Activated CD8-positive, alpha-beta T cell treated with anti-CD3 and anti-CD28 coated beads, Interleukin-2, amount 10 ng/mL, durations not matched to agents 7 days and 5 days (primary cell): Measurements from ENCODE around the gene KCNAB1. TPM values are rescaled to one million over a fixed set of nuclear protein-coding genes. Genes with fewer than 3 reads are reported as not detected.
"Not testable (repeated sequence)": the region's sequence is repeated elsewhere in the genome, so short reads cannot be mapped to it uniquely, and the experiment has no call there.

ENCODE experiments used
- ATAC-seq: fragments of 150-1000 bp; cut with Tn5 transposase; one replicate; pipeline ENCODE4 v1.10.0; 2021; ENCODE audit warnings: moderate library complexity
- CTCF ChIA-PET: fragments of 350-600 bp; sonication (Branson Sonifier 250); formaldehyde crosslinking; loops from one replicate; lab custom pipeline; 2021; ENCODE audit warnings: antibody characterized with exemption; lab: Charles Lee
- POLR2A ChIA-PET: fragments of 350-600 bp; sonication (Branson Sonifier 250); formaldehyde crosslinking; loops from one replicate; lab custom pipeline; 2021; ENCODE audit warnings: antibody characterized with exemption; lab: Charles Lee
- DNase-seq: peaks from one replicate; pipeline ENCODE4 v3.0.0-alpha.2; 2020
- H3K27ac Mint-ChIP-seq: one replicate; pipeline ENCODE4 v1.8.0; 2021; ENCODE audit warnings: mild to moderate bottlenecking, mixed read lengths
- H3K27me3 Mint-ChIP-seq: one replicate; pipeline ENCODE4 v1.8.0; 2021; ENCODE audit warnings: low read depth, mixed read lengths
- H3K36me3 Mint-ChIP-seq: one replicate; pipeline ENCODE4 v1.8.0; 2021; ENCODE audit warnings: low read depth, mixed read lengths
- H3K4me1 Mint-ChIP-seq: one replicate; pipeline ENCODE4 v1.8.0; 2021; ENCODE audit warnings: low read depth, mixed read lengths
- H3K4me3 Mint-ChIP-seq: one replicate; pipeline ENCODE4 v1.8.0; 2021; ENCODE audit warnings: mild to moderate bottlenecking, mixed read lengths
- H3K9me3 Mint-ChIP-seq: one replicate; pipeline ENCODE4 v1.8.0; 2022; ENCODE audit warnings: mixed read lengths; ENCODE audit not compliant: insufficient read depth
- total RNA-seq, 2 experiments: library from RNA; stranded (reverse); gene quantifications; one replicate each; pipeline ENCODE4 v1.2.3, GENCODE V29; 2021

The KCNAB1 gene
- total RNA-seq, 2 experiments from 2014 or later, result 0.08 TPM; not detected in 1

DNA sequence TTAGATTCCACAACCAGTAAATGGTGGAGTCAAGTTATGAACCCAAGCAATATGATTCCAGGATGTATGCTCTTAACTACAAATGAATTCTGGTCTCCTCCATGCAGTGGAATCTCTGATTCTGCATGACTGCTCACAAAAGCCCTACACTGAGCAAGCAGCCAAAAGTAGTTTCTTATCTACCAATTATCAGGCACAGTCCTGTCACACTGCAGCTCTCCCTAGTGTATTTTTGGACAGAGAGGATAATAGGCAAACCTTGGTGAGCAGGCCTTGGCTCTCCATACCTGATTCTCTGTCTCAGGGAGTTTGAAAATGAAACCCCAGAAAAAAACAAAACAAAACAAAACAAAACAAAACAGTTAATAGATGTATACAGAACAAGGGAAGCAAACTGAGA lies 438.0 kb downstream of the KCNAB1 start:
- no peak overlapping the region for H3K27ac Mint-ChIP-seq
- H3K27me3 Mint-ChIP-seq, result peaks cover 7% of the 10 kb centered on the region
- H3K9me3 Mint-ChIP-seq, result no peaks in the 10 kb centered on the region
- no peak for ATAC-seq
- ChIA-PET CTCF (interaction anchor here (1.5 kb wide), 1 partner anchor 115 kb away, joined by 4 read pairs; no protein-coding TSS in a partner anchor), POLR2A (no interaction called here)
- no peak for DNase-seq
- H3K4me1 Mint-ChIP-seq, result peaks cover 26% of the 10 kb centered on the region
- H3K36me3 Mint-ChIP-seq, result peaks cover 9% of the 10 kb centered on the region
- H3K4me3 Mint-ChIP-seq, result no peak overlapping the region

DNA sequence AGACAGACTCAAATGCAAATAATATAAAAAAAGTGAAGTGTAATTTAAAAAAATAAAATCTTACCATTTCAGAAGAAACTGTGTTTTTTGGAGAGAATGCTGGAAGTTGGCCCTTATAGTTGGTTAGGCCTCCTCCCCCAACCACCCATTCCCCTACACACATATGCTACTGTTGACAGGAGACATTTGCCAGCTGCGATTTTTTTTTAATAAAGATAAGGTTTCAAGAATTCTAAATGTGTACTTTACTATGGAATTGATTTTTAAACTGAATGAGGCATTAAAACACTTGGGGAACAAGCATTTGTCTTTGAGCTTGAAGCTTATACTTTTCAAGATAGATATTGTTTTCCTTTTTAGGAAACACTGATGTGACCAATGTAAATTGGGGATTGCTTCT lies 438.9 kb downstream of the KCNAB1 start:
- Mint-ChIP-seq H3K4me3 (no peak overlapping the region), H3K27ac (no peak overlapping the region), H3K27me3 (peaks cover 13% of the 10 kb centered on the region), H3K4me1 (peaks cover 17% of the 10 kb centered on the region), H3K36me3 (no peaks in the 10 kb centered on the region), H3K9me3 (no peaks in the 10 kb centered on the region)
- ATAC-seq, result no peak
- DNase-seq, result no peak
- ChIA-PET POLR2A (no interaction called here), CTCF (no interaction called here)

DNA sequence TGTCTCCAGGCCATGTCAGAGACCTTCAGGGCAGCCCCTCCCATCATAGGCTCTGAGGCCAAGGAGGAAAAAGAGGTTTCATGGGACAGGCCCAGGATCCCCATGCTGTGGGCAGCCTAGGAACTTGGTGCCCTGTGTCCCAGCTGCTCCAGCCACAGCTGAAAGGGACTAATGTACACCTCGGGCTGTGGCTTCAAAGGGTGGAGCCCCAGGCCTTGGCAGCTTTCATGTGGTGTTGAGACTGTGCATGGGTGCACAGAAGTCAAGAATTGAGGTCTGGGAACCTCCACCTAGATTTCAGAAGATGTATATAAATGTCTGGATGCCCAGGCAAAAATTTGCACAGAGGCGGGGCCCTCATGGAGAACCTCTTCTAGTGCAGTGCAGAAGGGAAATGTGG lies 441.2 kb downstream of the KCNAB1 start:
- H3K9me3 Mint-ChIP-seq, result no peaks in the 10 kb centered on the region
- ChIA-PET POLR2A (no interaction called here), CTCF (no interaction called here)
- peaks cover 8% of the 10 kb centered on the region for H3K4me1 Mint-ChIP-seq
- H3K27me3 Mint-ChIP-seq, result peaks cover 18% of the 10 kb centered on the region
- H3K4me3 Mint-ChIP-seq, result no peak overlapping the region
- H3K36me3 Mint-ChIP-seq, result no peaks in the 10 kb centered on the region
- H3K27ac Mint-ChIP-seq, result no peak overlapping the region
- ATAC-seq, result peak; percentile 42
- no peak for DNase-seq

DNA sequence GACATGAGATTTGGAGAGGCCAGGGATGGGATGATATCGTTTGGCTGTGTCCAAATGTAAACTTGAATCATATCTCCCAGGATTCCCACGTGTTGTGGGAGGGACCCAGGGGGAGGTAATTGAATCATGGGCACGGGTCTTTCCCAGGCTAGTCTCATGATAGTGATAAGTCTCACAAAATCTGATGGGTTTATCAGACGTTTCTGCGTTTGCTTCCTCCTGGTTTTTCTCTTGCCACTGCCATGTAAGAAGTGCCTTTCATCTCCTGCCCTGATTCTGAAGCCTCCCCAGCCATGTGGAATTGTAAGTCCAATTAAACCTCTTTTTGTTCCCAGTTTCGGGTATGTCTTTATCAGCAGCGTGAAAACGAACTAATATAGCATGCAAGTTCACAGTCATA lies 442.1 kb downstream of the KCNAB1 start:
- H3K4me1 Mint-ChIP-seq, H3K36me3 Mint-ChIP-seq, ATAC-seq, POLR2A ChIA-PET, H3K27ac Mint-ChIP-seq, DNase-seq, H3K4me3 Mint-ChIP-seq, H3K9me3 Mint-ChIP-seq: not testable (repeated sequence)
- CTCF ChIA-PET, result interaction anchor here (1.1 to 1.9 kb wide), 2 partner anchors 52 to 111 kb away, joined by 3 to 4 read pairs; no protein-coding TSS in a partner anchor
- peaks cover 18% of the 10 kb centered on the region for H3K27me3 Mint-ChIP-seq

DNA sequence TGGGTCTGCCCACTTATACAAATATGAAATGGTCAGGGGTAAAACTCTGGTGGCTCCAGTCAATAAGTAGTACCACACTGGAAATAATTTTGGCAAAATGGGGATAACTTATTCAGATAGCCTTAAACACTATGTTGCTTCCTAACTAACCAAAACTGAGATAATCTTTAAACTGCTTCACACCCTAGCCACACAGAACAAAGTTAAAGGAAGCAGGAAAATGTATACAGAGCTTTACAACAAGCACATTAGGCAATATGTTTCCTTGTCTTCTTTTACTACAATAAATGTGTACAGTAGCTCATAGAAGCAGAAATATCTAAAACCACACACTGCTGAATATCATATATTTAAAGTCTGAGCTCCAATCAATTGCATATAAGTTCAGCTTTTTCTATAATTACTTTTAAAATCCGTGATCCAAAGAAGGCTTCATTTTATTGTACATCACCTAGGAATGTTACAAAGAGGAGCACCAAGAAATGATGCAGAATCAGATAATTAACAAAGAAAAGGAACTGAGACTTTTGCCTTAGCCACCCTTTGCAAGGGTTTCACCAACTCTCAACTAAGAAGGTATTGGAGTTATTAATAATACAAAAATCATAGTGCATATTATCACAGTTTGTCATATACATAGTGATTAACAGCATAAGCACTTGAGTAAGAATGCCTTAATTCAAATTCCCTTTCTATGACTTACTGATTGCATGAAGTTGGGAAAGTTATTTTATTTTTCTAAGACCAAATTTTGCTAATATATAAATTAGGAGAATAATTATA lies 443.7 kb downstream of the KCNAB1 start:
- POLR2A ChIA-PET, result no interaction called here

DNA sequence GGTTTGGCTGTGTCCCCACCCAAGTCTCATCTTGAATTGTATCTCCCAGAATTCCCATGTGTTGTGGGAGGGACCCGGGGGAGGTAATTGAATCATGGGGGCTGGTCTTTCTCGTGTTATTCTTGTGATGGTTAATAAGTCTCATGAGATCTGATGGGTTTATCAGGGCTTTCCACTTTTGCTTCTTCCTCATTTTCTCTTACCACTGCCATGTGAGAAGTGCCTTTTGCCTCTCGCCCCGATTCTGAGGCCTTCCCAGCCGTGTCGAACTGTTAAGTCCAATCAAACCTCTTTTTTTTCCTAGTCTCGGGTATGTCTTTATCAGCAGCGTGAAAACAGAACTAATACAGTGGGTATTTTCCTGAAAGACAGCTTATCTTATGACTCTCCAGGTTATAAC lies 448.6 kb downstream of the KCNAB1 start:
- H3K36me3 Mint-ChIP-seq, POLR2A ChIA-PET, H3K9me3 Mint-ChIP-seq, H3K4me3 Mint-ChIP-seq, H3K4me1 Mint-ChIP-seq, DNase-seq, CTCF ChIA-PET, ATAC-seq, H3K27ac Mint-ChIP-seq: not testable (repeated sequence)
- peaks cover 19% of the 10 kb centered on the region for H3K27me3 Mint-ChIP-seq

More for the DNA sequence above, 443.7 kb downstream of the KCNAB1 start:
- H3K36me3 Mint-ChIP-seq, result no peaks in the 10 kb centered on the region
- CTCF ChIA-PET, result interaction anchor here (1.1 to 1.9 kb wide), 2 partner anchors 9 to 54 kb away, joined by 3 to 4 read pairs; no protein-coding TSS in a partner anchor
- no peak for ATAC-seq
- no peak for DNase-seq
- no peaks in the 10 kb centered on the region for H3K9me3 Mint-ChIP-seq
- H3K4me3 Mint-ChIP-seq, result no peak overlapping the region
- H3K27ac Mint-ChIP-seq, result no peak overlapping the region
- peaks cover 18% of the 10 kb centered on the region for H3K27me3 Mint-ChIP-seq
- H3K4me1 Mint-ChIP-seq, result peaks cover 8% of the 10 kb centered on the region

DNA sequence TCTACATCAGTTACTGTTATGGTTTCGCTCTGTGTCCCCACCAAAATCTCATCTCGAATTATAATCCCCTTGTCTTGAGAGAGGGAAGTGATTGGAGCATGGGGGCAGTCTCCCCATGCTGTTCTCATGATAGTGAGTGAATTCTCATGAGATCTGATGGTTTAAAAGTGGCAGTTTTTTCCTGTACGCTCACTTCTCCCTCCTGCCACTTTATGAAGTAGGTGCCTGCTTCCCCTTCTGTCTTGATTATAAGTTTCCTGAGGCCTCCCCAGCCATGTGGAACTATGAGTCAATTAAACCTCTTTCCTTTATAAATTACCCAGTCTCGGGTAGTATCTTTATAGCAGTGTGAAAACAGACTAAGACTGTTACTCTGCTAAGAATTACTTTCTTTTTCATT lies 449.5 kb downstream of the KCNAB1 start:
- DNase-seq, H3K36me3 Mint-ChIP-seq, H3K4me3 Mint-ChIP-seq, H3K27ac Mint-ChIP-seq, POLR2A ChIA-PET, ATAC-seq, H3K4me1 Mint-ChIP-seq, H3K9me3 Mint-ChIP-seq: not testable (repeated sequence)
- H3K27me3 Mint-ChIP-seq, result peaks cover 26% of the 10 kb centered on the region
- CTCF ChIA-PET, result interaction anchor here (0.6 to 0.9 kb wide), 2 partner anchors 511 to 877 kb away, joined by 3 read pairs; no protein-coding TSS in a partner anchor

DNA sequence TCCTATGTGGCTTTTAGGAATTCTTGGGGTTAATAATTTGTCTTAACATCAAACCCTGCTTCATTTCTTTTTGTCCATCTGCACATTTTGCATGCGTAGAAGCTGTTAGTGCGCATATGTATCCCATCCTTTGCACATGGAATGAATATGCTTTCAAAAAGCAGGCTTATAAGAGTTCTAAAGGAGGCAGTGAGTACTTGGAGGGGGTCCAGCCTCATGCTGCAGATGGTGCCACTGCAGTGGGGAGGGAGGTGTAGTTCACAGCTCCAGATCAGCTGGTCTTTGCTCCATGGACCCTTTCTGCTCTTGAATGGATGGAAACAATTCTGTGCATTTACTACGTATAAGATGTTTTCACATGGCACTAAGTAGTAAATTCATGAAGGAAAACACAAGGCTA lies 455.3 kb downstream of the KCNAB1 start:
- H3K4me1 Mint-ChIP-seq, result no peaks in the 10 kb centered on the region
- DNase-seq (no peak), ATAC-seq (no peak)
- peaks cover 40% of the 10 kb centered on the region for H3K27me3 Mint-ChIP-seq
- ChIA-PET CTCF (interaction anchor here (0.9 kb wide), 1 partner anchor 21 kb away, joined by 4 read pairs; no protein-coding TSS in a partner anchor), POLR2A (no interaction called here)
- no peak overlapping the region for H3K27ac Mint-ChIP-seq
- H3K4me3 Mint-ChIP-seq, result no peak overlapping the region
- no peaks in the 10 kb centered on the region for H3K36me3 Mint-ChIP-seq
- no peaks in the 10 kb centered on the region for H3K9me3 Mint-ChIP-seq

DNA sequence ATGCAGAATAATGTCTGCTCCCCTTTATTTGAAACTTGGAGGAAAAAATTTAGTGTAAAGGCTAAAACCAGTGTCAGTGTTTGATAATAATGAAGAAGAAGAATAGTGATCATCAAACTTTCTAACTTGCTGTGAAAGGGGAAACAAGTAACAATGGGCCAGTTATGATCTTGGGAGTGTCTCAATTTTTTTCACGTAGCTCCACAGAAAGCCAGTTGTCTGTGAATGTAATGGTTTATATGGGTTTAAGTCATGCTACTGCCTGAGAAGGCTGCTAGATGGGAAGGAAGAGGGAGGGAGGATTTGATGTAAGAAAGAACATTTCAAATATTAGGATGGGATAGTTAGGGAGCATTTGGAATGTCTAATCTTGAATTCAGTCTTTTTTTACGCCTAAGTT lies 455.7 kb downstream of the KCNAB1 start:
- CTCF ChIA-PET, result no interaction called here

DNA sequence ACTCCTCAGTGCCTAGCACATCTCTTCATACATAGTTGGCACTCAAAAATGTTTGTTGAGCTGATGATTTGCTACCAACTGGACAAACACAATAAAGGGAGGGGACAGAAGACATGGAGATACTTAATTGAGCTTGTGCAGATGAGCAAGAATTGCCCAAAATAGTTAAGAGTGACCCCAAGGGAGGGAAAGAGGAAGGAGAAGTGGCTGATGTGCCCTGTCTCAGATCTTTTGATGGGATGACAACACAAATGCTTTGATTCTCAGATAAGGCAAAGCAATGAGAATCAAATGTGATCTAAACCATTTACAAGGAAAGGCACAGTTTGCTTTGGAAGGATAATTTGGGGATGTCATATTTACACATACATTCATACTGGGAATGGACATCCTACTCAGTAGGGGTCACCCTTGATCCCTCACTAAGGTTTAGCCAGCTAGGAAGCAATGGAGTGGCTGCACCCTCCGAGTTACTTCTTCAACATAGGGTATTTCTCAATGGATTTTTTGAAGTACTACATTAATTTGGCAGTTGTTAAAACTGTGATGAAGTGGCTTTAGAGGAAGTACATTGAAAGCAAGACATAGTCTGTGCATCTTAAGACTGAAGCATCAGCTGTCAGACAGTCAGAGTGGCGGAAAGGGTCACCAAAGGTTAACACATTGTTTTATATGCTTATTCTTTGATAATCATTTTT lies 456.4 kb downstream of the KCNAB1 start:
- DNase-seq (no peak), ATAC-seq (no peak)
- H3K36me3 Mint-ChIP-seq, result no peaks in the 10 kb centered on the region
- ChIA-PET CTCF (interaction anchor here (0.7 kb wide), 1 partner anchor 97 kb away, joined by 3 read pairs; no protein-coding TSS in a partner anchor), POLR2A (no interaction called here)
- H3K27ac Mint-ChIP-seq, result no peak overlapping the region
- H3K9me3 Mint-ChIP-seq, result no peaks in the 10 kb centered on the region
- H3K27me3 Mint-ChIP-seq, result peaks cover 35% of the 10 kb centered on the region
- H3K4me3 Mint-ChIP-seq, result no peak overlapping the region
- H3K4me1 Mint-ChIP-seq, result no peaks in the 10 kb centered on the region

More for the DNA sequence above, 455.7 kb downstream of the KCNAB1 start:
- H3K27ac Mint-ChIP-seq, result no peak overlapping the region
- no peak overlapping the region for H3K4me3 Mint-ChIP-seq
- no peak for DNase-seq
- ATAC-seq, result no peak
- no peaks in the 10 kb centered on the region for H3K36me3 Mint-ChIP-seq
- no peaks in the 10 kb centered on the region for H3K9me3 Mint-ChIP-seq
- POLR2A ChIA-PET, result no interaction called here
- no peaks in the 10 kb centered on the region for H3K4me1 Mint-ChIP-seq
- peaks cover 38% of the 10 kb centered on the region for H3K27me3 Mint-ChIP-seq

DNA sequence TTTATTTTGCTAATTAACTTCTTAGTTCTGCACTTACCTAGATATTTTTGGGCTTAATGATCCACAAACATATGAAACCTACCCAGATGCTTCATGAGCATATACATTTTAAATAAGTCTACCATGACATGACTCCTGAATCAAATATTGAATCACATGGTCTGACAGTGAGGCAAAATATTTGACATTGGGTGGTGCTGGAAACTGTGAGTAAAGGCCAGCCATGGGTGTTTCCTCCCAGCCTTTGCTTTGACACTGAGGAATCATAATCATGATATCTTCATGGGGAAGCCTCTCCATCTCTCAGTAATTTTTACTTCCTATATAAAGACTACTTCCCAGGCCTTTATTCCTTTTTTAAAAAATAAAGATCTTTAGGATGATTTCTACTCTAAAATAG lies 457.4 kb downstream of the KCNAB1 start:
- DNase-seq (no peak), ATAC-seq (no peak)
- ChIA-PET CTCF (interaction anchor here (0.7 kb wide), 1 partner anchor 96 kb away, joined by 3 read pairs; no protein-coding TSS in a partner anchor), POLR2A (no interaction called here)
- Mint-ChIP-seq H3K9me3 (no peaks in the 10 kb centered on the region), H3K27ac (no peak overlapping the region), H3K36me3 (no peaks in the 10 kb centered on the region), H3K27me3 (peaks cover 30% of the 10 kb centered on the region), H3K4me1 (peaks cover 3% of the 10 kb centered on the region), H3K4me3 (no peak overlapping the region)

DNA sequence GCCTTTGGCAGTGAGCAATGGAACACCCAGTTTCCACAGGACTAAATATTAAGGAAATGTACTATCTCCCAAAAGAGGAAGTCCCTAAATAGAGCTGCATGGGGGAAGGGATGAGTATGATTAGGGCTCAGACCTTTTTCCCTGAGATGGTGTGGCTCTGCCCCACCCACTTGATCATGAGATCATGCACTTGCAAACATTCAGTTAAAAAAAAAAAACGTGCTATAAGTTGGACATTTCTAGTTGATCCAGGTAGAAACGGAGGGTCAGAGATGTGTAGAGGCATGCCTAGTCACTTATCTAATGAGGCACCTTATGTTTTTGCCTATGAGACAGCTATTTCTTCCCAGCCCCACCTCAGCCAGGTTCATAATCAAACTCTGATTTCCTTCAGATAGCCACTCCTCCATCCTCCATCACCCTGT lies 459.1 kb downstream of the KCNAB1 start:
- H3K4me1 Mint-ChIP-seq, result peaks cover 9% of the 10 kb centered on the region
- peaks cover 22% of the 10 kb centered on the region for H3K27me3 Mint-ChIP-seq
- DNase-seq (no peak), ATAC-seq (no peak)
- POLR2A ChIA-PET, result no interaction called here
- H3K9me3 Mint-ChIP-seq, result no peaks in the 10 kb centered on the region
- CTCF ChIA-PET, result interaction anchor here (1.0 kb wide), 1 partner anchor 99 kb away, joined by 3 read pairs; no protein-coding TSS in a partner anchor
- H3K36me3 Mint-ChIP-seq, result no peaks in the 10 kb centered on the region
- no peak overlapping the region for H3K4me3 Mint-ChIP-seq
- no peak overlapping the region for H3K27ac Mint-ChIP-seq
